H7 (cell line): ENCODE measurements around the gene SAT1. TPM values are rescaled to one million over a fixed set of nuclear protein-coding genes. Genes with fewer than 3 reads are reported as not detected.

Experiments
- total RNA-seq: library from RNA; depleted of rRNA; stranded (reverse); fragments of >200 nt; shearing (Covaris generic); gene quantifications from 2 replicates; pipeline ENCODE4 v1.2.3, GENCODE V29; 2014; rRNA removed

SAT1 gene
- total RNA-seq, 1 experiment from 2014 or later = 107 TPM

Other genes with a start within 250 kb of the SAT1 start
- 474 and 507 TPM in 2 replicates for gene PRDX4, start 115.7 kb upstream of the SAT1 start, total RNA-seq
- gene ACOT9, start 39.9 kb upstream of the SAT1 start, total RNA-seq = 47.0 and 48.5 TPM in 2 replicates
- 72.0 and 72.2 TPM in 2 replicates for gene APOO, start 124.8 kb downstream of the SAT1 start, total RNA-seq
- gene CXorf58, start 124.8 kb downstream of the SAT1 start, total RNA-seq = 0.07 TPM in 1 of 2 replicates, not detected in the other
- 18.2 and 25.8 TPM in 2 replicates for gene KLHL15, start 244.0 kb downstream of the SAT1 start, total RNA-seq